Breast epithelium (tissue), 3 donors: ENCODE results near the gene YAP1.

Experiments
- POLR2A ChIP-seq: fragments of 450-650 bp; IDR thresholded peaks from one replicate; pipeline ENCODE4 v1.6.1; 2016; ENCODE audit warnings: antibody characterized with exemption, mild to moderate bottlenecking, moderate library complexity
- POLR2AphosphoS5 ChIP-seq, 3 donors: sonication (generic); formaldehyde crosslinking; IDR thresholded peaks; one replicate each; pipeline ENCODE4 v1.6.1; 2017; ENCODE audit warnings: antibody characterized with exemption in 3 of 3
- TF ChIP-seq, protein P1 (sequence below), 3 donors: fragments of 450-650 bp; IDR thresholded peaks; one replicate each; pipeline ENCODE4 v1.5.1; 2016 to 2017; ENCODE audit warnings: antibody characterized with exemption in 3 of 3, mild to moderate bottlenecking in 3 of 3, moderate library complexity in 3 of 3

DNA sequence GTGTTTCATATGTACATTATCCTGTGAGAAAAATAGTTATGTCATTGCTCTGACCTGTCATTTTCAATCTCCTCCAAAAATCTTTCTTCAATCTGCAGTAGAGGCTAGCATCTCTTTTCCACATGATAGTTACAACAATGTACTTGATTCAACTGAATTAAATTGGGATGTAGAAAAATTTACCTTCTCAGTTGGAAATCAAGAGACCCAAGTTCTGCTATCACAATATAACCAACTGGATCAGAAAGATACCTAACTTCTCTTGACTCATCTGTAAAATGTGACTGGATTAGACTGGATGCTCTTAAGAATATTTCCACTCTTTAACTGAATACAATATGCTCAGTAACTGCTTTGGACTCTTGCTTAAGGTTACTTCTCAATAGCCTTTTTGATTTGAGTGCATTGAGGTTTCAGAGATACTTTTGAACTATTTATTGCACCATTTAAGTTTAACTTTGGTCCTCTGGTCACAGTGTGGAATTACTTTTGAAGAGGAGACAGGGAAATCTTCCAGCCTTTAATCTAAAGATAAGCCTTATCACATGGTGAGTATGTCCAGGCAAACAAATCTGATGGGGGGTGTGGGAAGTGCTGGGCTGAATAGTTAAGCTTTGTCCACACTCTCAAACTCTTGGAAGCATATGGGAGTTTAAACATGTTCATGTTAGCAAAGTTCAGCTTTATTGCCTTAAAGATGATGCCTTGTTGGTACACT is 82.3 kb downstream of the YAP1 start:
- TF ChIP-seq POLR2AphosphoS5 (IDR thresholded peaks at IDR 0.05) (no peak), POLR2A (no peak)
- TF ChIP-seq, protein P1, sequence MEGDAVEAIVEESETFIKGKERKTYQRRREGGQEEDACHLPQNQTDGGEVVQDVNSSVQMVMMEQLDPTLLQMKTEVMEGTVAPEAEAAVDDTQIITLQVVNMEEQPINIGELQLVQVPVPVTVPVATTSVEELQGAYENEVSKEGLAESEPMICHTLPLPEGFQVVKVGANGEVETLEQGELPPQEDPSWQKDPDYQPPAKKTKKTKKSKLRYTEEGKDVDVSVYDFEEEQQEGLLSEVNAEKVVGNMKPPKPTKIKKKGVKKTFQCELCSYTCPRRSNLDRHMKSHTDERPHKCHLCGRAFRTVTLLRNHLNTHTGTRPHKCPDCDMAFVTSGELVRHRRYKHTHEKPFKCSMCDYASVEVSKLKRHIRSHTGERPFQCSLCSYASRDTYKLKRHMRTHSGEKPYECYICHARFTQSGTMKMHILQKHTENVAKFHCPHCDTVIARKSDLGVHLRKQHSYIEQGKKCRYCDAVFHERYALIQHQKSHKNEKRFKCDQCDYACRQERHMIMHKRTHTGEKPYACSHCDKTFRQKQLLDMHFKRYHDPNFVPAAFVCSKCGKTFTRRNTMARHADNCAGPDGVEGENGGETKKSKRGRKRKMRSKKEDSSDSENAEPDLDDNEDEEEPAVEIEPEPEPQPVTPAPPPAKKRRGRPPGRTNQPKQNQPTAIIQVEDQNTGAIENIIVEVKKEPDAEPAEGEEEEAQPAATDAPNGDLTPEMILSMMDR (IDR thresholded peaks at IDR 0.05), result no peak
